ENCODE results near the gene IL17D.
"Not testable (repeated sequence)": the region's sequence is repeated elsewhere in the genome, so short reads cannot be mapped to it uniquely, and the experiment has no call there.

IL17D gene

GRCh38 chr13:20721058-20721453, 17.6 kb downstream of the IL17D start:
- DNase-seq: no peak

GRCh38 chr13:20721454-20722357, 18.2 kb downstream of the IL17D start:
- no peak for DNase-seq

- DNase-seq: no peak
These were observed 24.4 kb downstream of the IL17D start for GRCh38 chr13:20727856-20728255.

- DNase-seq: no peak
These were observed 25.2 kb downstream of the IL17D start for GRCh38 chr13:20728579-20729311.

GRCh38 chr13:20729633-20730585, 26.4 kb downstream of the IL17D start:
- no peak for DNase-seq

GRCh38 chr13:20738616-20739015, 35.1 kb downstream of the IL17D start:
- DNase-seq: no peak

GRCh38 chr13:20740021-20740420, 36.5 kb downstream of the IL17D start:
- DNase-seq: no peak

- DNase-seq: not testable (repeated sequence)
These were observed 40.4 kb downstream of the IL17D start for GRCh38 chr13:20743830-20744404.

GRCh38 chr13:20749377-20749776, 45.9 kb downstream of the IL17D start:
- no peak for DNase-seq

- DNase-seq: no peak
These were observed 50.5 kb downstream of the IL17D start for GRCh38 chr13:20754009-20754408.

- DNase-seq: no peak
These were observed 57.4 kb downstream of the IL17D start for GRCh38 chr13:20760872-20761271.

GRCh38 chr13:20767309-20767943, 63.9 kb downstream of the IL17D start:
- no peak for DNase-seq

GRCh38 chr13:20769091-20769490, 65.6 kb downstream of the IL17D start:
- DNase-seq: no peak

GRCh38 chr13:20769834-20770233, 66.3 kb downstream of the IL17D start:
- DNase-seq: no peak

Data from SIG-M5 (cell line).